Measurements from ENCODE around the gene ASTN2. TPM values are rescaled to one million over a fixed set of nuclear protein-coding genes. Genes with fewer than 3 reads are reported as not detected.
A peak's percentile ranks its signal among the peaks of the same experiment; 100 is the strongest.

Gene ASTN2
- polyA plus RNA-seq, 1 donor: 4.2 TPM

GRCh38 chr9:116724123-116724522 lies 690.7 kb downstream of the ASTN2 start:
- DNase-seq: no peak

DNA sequence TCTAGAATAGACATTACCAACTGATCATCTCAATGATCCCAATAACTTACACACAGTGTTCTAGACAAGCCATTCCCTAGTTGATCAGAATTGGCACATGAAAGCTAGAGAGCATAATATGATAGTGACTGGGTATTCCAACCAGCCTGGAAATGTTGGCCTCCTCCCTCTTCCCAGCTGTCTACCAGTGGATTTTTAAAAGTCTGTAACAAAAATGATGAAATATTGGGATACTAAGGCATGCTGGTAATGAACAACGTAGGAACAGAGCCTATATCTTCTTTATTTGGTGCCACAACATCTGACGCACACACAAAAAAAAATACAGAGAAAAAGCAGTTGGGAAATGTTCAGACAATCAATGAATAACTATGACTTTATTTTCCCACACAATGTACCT lies 692.9 kb downstream of the ASTN2 start:
- DNase-seq: no peak

DNA sequence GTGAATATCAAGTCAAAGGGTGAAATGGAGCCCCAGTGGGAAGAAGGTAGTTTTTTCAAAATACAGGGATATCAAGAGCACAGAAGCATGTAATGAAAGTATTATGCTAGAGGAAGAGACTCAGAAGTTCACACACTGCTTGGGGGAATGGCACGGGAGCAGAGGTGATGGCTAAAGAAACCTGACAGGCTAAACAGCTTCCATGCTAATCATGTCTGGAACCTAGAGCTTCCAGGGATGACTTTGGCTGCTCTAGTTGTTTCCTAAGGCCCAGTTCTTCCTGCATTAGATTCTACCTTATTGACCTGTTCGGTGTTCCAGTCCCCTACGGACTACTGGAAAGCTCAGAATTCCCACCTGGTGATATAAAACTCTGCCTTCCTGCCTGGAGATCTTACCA lies 693.4 kb downstream of the ASTN2 start:
- no peak for DNase-seq

DNA sequence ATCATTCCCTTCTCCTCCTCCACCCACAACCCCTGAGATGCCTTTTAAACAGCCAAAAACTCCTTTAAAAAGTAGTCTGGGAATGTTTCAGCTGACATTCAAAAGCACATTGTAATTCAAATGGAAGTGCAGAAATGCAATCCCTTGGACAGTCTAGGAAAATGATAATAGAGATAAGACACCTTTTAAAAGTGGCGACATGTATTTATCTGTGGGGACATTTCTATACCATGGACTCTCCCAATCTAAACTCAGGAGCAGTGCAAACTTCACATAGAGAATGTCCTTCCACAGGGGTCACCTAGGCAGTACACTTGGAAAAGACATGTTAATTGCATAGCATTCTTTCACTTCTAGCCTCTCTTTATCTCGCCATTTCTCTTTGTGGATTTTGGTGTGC lies 694.7 kb downstream of the ASTN2 start:
- no peak for DNase-seq

- no peak for DNase-seq
Observed at GRCh38 chr9:116718111-116718510, 696.7 kb downstream of the ASTN2 start.

DNA sequence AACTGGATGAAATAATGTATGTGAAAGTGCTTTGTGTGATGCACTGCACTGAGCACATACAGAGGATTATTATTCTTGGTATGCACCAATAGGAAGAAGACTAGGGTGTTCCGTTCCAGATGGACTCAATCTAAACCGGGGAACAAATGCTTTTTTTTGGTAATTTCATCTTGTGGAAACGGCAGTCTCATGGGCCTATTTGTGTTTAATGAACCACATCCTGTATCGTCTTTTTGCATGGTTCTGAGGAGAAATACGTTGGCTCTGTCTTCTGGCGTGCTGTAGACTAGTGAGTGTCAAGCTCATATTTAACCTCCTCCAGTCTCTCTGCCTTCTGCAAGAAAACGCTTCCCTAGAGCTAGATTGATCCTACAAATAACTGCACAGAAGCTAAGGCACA lies 697.7 kb downstream of the ASTN2 start:
- peak; percentile 71 for DNase-seq

DNA sequence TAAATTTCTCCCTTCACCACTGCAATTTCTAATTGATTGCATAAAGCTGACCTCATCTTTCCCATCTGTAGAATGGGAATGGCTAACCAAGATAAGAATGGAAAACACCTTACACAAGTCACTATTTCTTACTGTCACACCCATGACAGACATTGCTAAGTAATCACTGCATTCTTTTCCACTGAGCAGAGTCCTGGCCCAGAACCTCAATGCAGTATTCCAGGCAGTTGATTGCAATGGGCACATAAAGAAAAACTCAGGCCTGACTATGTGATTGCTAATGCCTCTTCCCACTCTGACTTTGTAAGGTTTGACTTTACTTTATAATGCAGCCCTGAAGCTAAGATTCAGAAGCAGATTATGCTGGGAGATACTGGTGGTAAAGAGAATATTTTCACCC lies 698.4 kb downstream of the ASTN2 start:
- no peak for DNase-seq

GRCh38 chr9:116715751-116716150 lies 699.1 kb downstream of the ASTN2 start:
- no peak for DNase-seq

DNA sequence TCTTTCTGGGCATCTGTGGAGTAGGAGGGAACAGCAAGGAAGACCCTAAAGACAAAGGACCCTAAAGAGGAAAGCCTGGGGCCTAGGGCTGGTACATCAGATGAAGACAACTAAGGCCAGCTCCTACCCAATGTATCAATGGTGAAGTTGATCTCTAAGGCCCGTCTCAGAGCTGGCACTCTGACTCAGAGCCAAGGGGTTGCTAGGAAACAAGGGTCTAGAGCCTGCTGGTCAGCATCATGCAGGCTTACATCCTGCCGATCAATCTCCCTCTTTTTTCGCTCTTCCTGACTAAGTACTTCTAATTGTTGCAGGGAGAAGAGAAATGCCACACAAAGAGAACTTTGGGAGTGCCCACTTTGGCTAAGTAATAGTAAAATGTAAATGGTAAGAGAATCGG lies 701.6 kb downstream of the ASTN2 start:
- no peak for DNase-seq

GRCh38 chr9:116712781-116713180 lies 702.1 kb downstream of the ASTN2 start:
- DNase-seq: no peak

DNA sequence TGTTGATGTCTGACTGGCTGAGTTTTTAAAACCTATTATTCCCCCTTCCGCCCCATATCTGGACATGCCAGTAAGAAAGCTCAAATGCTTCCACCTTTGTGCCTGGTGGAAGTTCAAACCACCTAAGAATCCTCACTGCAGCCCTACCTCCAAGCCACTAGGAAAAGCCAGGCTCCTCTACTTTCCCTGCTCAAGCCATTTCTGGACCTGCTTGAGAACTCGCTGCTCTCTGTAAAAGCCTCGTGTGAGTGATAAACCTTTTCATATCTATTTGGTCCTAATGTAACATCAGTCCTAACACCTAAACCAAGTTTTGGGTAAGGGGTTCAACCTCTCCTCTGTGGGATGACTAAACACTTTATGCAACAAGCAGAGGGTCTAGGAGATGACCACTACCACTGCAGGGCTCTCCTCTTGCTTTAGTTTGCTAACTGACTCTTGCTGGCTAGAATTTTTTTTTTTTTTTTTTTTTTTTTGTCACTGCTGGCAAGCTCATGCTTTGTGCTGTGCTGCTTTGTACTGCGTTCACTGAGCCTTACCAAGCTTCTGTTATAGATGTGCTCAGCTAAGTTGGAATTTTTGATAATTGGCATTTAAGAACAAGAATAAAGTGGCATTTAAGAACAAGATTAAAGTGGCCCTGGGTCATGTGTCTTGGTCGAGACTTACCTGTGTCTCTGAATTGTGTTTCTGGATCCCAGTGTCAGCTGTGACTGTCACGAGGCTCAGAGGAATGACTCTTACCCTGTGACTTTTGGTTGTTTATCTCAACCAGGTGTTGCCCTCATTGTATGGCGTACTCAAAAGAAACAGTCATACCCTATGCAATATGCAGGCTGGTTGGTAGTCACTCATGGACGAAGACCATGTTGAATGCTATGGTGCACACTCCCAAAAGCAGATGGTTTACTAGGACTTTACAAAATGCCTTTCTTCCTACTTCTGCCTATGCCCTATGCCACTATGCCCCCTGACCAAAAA lies 708.3 kb downstream of the ASTN2 start:
- no peak for DNase-seq

- DNase-seq: no peak
Observed at GRCh38 chr9:116705531-116705930, 709.3 kb downstream of the ASTN2 start.

- no peak for DNase-seq
Observed at GRCh38 chr9:116704470-116704869, 710.4 kb downstream of the ASTN2 start.

GRCh38 chr9:116703634-116704033 lies 711.2 kb downstream of the ASTN2 start:
- no peak for DNase-seq

DNA sequence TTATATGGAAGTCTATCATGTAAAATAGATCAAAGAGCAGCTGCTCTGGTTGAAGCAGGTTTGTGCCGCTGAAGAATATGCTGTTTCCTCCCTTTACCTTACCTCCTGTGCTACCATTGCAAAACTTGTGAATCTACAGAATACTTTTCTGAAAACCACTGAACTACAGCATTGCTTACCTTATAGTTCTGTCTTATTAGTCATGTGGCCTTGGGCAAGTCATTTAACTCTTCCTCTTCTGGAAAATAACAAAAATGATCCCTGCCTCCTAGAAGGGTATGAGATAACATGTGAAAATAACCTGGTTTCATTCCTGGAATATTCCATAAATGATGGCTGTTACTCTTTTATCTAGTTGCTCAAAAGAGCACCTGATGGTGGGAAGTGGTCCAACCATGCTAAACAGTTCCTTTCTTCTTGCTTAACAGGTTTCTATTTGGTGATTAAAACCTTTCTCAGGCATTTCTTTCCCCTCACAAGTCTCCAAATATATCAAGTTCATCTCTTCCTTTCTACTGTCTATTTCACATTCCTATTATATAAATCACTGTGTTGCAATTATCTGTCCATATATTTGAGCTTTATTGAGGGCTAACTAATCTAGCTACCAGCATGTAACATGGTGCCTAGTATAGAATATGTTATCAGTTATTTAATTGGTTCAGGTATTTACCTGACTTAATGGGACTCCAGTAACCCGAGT lies 712.8 kb downstream of the ASTN2 start:
- no peak for DNase-seq

- no peak for DNase-seq
Observed at GRCh38 chr9:116700882-116701865, 713.7 kb downstream of the ASTN2 start.

DNA sequence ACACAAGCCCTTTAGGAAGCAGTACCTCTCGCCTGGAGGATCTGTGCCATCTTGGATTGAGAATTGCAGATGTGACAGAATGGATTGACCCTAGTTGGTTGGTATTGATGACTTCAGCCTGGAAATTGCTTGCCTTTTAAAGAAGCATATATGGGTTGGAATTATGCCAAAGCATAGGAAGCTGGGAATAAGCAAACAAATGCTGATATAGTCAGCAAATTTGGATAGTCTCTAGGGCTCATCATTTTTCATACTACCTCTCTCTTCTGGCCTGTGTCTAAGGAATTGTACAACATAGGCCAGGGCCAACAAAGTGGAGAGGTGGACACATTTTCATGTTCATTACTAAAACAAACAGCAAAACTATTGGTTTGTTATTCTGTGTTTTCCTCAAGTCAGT lies 714.6 kb downstream of the ASTN2 start:
- DNase-seq: no peak

GRCh38 chr9:116697887-116698286 lies 717.0 kb downstream of the ASTN2 start:
- no peak for DNase-seq

DNA sequence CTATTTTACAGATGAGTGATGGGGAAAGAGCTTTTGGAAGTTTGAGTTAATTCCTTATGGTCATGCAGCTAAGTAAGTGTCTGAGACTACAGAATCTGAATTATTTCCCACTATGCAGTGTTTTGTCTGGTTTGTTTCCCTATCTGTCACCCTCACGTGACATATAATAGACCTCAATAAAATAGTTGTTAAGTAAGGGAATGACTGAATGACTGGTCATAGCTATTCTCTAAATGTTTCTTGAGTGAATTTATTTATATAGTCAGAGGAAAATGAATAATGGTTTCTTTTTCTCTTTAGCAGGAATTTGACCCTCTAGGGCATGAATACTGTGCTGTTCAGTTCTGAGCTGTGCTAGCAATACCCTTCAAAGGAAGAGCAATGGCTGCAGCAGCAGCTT lies 717.5 kb downstream of the ASTN2 start:
- no peak for DNase-seq

GRCh38 chr9:116695438-116695837 lies 719.4 kb downstream of the ASTN2 start:
- DNase-seq: no peak

DNA sequence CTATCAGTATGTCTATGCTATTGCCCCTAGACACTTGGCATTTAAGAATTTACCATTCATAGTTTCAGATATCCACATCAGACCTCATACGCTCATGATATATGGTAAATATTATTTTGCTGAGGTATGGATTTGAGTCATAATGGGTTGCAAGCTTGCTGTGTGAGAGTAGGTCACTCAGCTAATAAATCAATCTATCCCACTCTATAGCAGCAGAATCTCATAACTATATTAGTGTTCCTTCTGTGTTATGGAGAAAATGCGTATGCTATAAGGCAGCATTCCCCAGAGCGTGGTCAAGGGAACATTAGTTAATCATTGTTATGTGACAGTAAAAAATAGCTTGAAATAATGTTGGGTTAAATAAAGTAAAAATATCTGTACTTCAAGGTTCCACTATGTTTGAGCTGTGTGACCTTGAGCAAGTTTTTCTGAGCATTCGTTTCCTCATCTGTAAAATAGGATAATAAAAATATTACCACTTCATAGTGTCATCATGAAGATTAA lies 720.0 kb downstream of the ASTN2 start:
- DNase-seq: no peak

DNA sequence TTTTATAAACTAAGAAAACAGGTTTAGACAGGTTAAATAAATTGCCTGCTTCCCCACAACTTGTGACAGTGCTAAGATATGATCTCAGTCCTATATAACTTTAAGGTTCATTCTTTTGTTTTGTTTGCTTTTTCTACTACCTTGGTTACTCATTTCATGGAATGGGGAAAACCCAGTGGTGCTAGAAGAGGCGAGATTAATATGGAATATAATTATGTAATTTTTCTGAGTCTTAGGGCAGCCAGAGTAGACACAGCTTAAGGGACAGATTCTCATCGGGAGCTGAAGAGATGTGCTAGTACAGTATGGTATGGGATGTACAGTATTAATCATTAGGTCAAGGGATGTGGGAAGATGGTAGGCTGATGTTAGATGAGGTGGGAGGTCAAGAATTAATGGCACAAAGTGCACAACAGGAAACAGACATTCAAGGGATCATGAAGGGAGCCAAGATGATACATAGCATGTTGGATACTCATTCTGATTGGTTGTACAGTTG lies 721.6 kb downstream of the ASTN2 start:
- DNase-seq: no peak
